IMR-90 (cell line): ENCODE data around the gene KRTAP12-1. TPM values are rescaled to one million over a fixed set of nuclear protein-coding genes. Genes with fewer than 3 reads are reported as not detected.

ENCODE experiments used
- ATAC-seq: fragments of 200-7000 bp; cut with Tn5 transposase; 2 replicates; pipeline ENCODE4 v1.9.1; 2020; ENCODE audit warnings: low read depth, mild to moderate bottlenecking, moderate library complexity
- BruUV-seq: library from RNA; stranded (reverse); fragments of 400-500 nt; replicated peaks from 2 replicates; lab custom pipeline; 2021; lab: Mats Ljungman, UMichigan
- CTCF ChIA-PET: fragments of 300-600 bp; formaldehyde crosslinking; extraction: SDS; loops from one replicate; lab custom pipeline; 2021; ENCODE audit warnings: antibody characterized with exemption; lab: Yijun Ruan, JAX
- POLR2A ChIA-PET: fragments of 300-600 bp; sonication (Branson Sonifier 250); formaldehyde crosslinking; loops from one replicate; lab custom pipeline; 2022; ENCODE audit warnings: antibody characterized with exemption; ENCODE audit not compliant: unreplicated experiment; lab: Charles Lee
- DNase-seq: peaks from one replicate; pipeline ENCODE4 v3.0.0; 2013
- H2AFZ ChIP-seq: replicated peaks from 2 replicates; pipeline ENCODE3; 2013; ENCODE audit warnings: low read length, mild to moderate bottlenecking; ENCODE audit not compliant: poor library complexity
- H2AK5ac ChIP-seq: 2 replicates; pipeline ENCODE4 v1.6.1; 2013; ENCODE audit warnings: low read depth, low read length, inconsistent platforms
- H2AK9ac ChIP-seq: replicated peaks from 2 replicates; pipeline ENCODE3; 2013; ENCODE audit warnings: mild to moderate bottlenecking, low read depth, low read length, moderate library complexity; ENCODE audit not compliant: poor library complexity
- H2BK120ac ChIP-seq: 2 replicates; pipeline ENCODE4 v1.6.1; 2013; ENCODE audit warnings: low read depth, low read length, inconsistent platforms
- H2BK15ac ChIP-seq: 3 replicates; pipeline ENCODE4 v1.6.1; 2013; ENCODE audit warnings: low read depth, low read length, inconsistent platforms
- H2BK20ac ChIP-seq: 2 replicates; pipeline ENCODE4 v1.6.1; 2013; ENCODE audit warnings: low read depth, mild to moderate bottlenecking, inconsistent platforms, low read length, moderate library complexity
- H2BK5ac ChIP-seq: 2 replicates; pipeline ENCODE4 v1.6.1; 2013; ENCODE audit warnings: mild to moderate bottlenecking, low read depth, low read length, inconsistent platforms; ENCODE audit not compliant: poor library complexity, severe bottlenecking
- H3K14ac ChIP-seq: replicated peaks from 2 replicates; pipeline ENCODE4 v1.6.1; 2013; ENCODE audit warnings: low read depth, low read length, inconsistent platforms
- H3K18ac ChIP-seq: 2 replicates; pipeline ENCODE4 v1.6.1; 2013; ENCODE audit warnings: low read depth, low read length, control low read depth
- H3K23ac ChIP-seq: 2 replicates; pipeline ENCODE4 v1.6.1; 2013; ENCODE audit warnings: low read depth, low read length, inconsistent platforms
- H3K27ac ChIP-seq: 2 replicates; pipeline ENCODE4 v1.5.1; 2013; ENCODE audit warnings: mild to moderate bottlenecking, control low read depth, low read length; ENCODE audit not compliant: insufficient read depth
- H3K27me3 ChIP-seq: 2 replicates; pipeline ENCODE4 v1.6.1; 2013; ENCODE audit warnings: low read length; ENCODE audit not compliant: control insufficient read depth, insufficient read depth
- H3K36me3 ChIP-seq: 2 replicates; pipeline ENCODE4 v1.6.1; 2013; ENCODE audit warnings: low read length, mixed read lengths; ENCODE audit not compliant: control insufficient read depth, insufficient read depth
- H3K4ac ChIP-seq: 2 replicates; pipeline ENCODE4 v1.6.1; 2013; ENCODE audit warnings: low read depth, low read length, inconsistent platforms
- H3K4me1 ChIP-seq: 2 replicates; pipeline ENCODE4 v1.6.1; 2013; ENCODE audit warnings: low read length, mixed read lengths; ENCODE audit not compliant: control insufficient read depth, insufficient read depth
- H3K4me2 ChIP-seq: 2 replicates; pipeline ENCODE4 v1.6.1; 2013; ENCODE audit warnings: low read depth, mild to moderate bottlenecking, control low read depth, low read length, moderate library complexity
- H3K4me3 ChIP-seq: 2 replicates; pipeline ENCODE4 v1.5.1; 2013; ENCODE audit warnings: low read depth, mild to moderate bottlenecking, control low read depth, low read length, moderate library complexity; ENCODE audit not compliant: insufficient read depth
- H3K56ac ChIP-seq: 2 replicates; pipeline ENCODE4 v1.6.1; 2013; ENCODE audit warnings: low read length, inconsistent platforms; ENCODE audit not compliant: insufficient read depth; ENCODE audit errors: extremely low read depth
- H3K79me1 ChIP-seq, 2 experiments: 2 replicates each; pipeline ENCODE4 v1.6.1; 2013; ENCODE audit warnings: low read length in 2 of 2, inconsistent platforms in 1 of 2, low read depth in 1 of 2
- H3K9ac ChIP-seq: 2 replicates; pipeline ENCODE4 v1.6.1; 2013; ENCODE audit warnings: low read depth, low read length, control low read depth
- H3K9me1 ChIP-seq: 2 replicates; pipeline ENCODE4 v1.6.1; 2013; ENCODE audit warnings: low read length, inconsistent platforms; ENCODE audit not compliant: insufficient read depth
- H3K9me3 ChIP-seq: 2 replicates; pipeline ENCODE4 v1.6.1; 2013; ENCODE audit warnings: low read length; ENCODE audit not compliant: control insufficient read depth, insufficient read depth
- H4K20me1 ChIP-seq: 2 replicates; pipeline ENCODE4 v1.6.1; 2013; ENCODE audit warnings: low read length, inconsistent platforms; ENCODE audit not compliant: insufficient read depth
- H4K5ac ChIP-seq: 2 replicates; pipeline ENCODE4 v1.6.1; 2013; ENCODE audit warnings: mild to moderate bottlenecking, low read depth, low read length, control low read depth
- H4K8ac ChIP-seq, 2 experiments: 2 replicates each; pipeline ENCODE4 v1.6.1; 2013; ENCODE audit warnings: low read depth in 2 of 2, low read length in 2 of 2, control low read depth in 1 of 2, inconsistent platforms in 1 of 2
- H4K91ac ChIP-seq: 2 replicates; pipeline ENCODE4 v1.6.1; 2013; ENCODE audit warnings: low read depth, low read length, inconsistent platforms; ENCODE audit not compliant: insufficient read depth
- BHLHE40 ChIP-seq: fragments of 150-350 bp; IDR thresholded peaks from 2 replicates; pipeline ENCODE4 v1.6.1; 2016; ENCODE audit warnings: mild to moderate bottlenecking, low read depth, low read length
- CHD1 ChIP-seq: IDR thresholded peaks from 2 replicates; pipeline ENCODE4 v1.6.1; 2012; ENCODE audit warnings: low read depth, low read length, improper control_type of control experiment
- ELK1 ChIP-seq: fragments of 150-350 bp; IDR thresholded peaks from 2 replicates; pipeline ENCODE4 v1.6.1; 2016; ENCODE audit warnings: low read depth, mild to moderate bottlenecking, low read length, moderate library complexity, borderline replicate concordance
- MAFK ChIP-seq: IDR thresholded peaks from 2 replicates; pipeline ENCODE4 v1.6.1; 2012; ENCODE audit warnings: low read depth, low read length, improper control_type of control experiment
- MXI1 ChIP-seq: IDR thresholded peaks from 2 replicates; pipeline ENCODE4 v1.6.1; 2012; ENCODE audit warnings: low read depth, mild to moderate bottlenecking, low read length, moderate library complexity, borderline replicate concordance
- NFE2L2 ChIP-seq: fragments of 150-350 bp; IDR thresholded peaks from 2 replicates; pipeline ENCODE4 v1.6.1; 2016; ENCODE audit warnings: low read depth, mild to moderate bottlenecking, low read length
- POLR2A ChIP-seq: IDR thresholded peaks from 2 replicates; pipeline ENCODE4 v1.6.1; 2012; ENCODE audit warnings: mild to moderate bottlenecking, low read depth, low read length
- RCOR1 ChIP-seq: IDR thresholded peaks from 2 replicates; pipeline ENCODE4 v1.6.1; 2012; ENCODE audit warnings: mild to moderate bottlenecking, low read length, improper control_type of control experiment; ENCODE audit not compliant: insufficient replicate concordance
- WGBS, 2 experiments: methylation state at CpG; one replicate each; pipeline versions ENCODE4 v1.1.5 to v1.1.7; 2013; ENCODE audit warnings: missing lambda C conversion rate in 2 of 2; ENCODE audit not compliant: insufficient read length in 1 of 2; ENCODE audit errors: extremely low coverage in 2 of 2; 5-methylcytosine and 5-hydroxymethylcytosine counted together
- dilution Hi-C: fragments of 300-500 bp; cut with HindIII; formaldehyde crosslinking; loops from one replicate; pipeline ENCODE4 v1.14.3; 2018; ENCODE audit warnings: low sequenced_read_pairs; ENCODE audit not compliant: unreplicated experiment
- in situ Hi-C: fragments of 300-500 bp; cut with MboI; formaldehyde crosslinking; loops from 3 replicates; pipeline ENCODE4 v1.14.3; 2019; ENCODE audit warnings: low sequenced_read_pairs, inconsistent platforms, mixed read lengths
- intact Hi-C: fragments of 100-400 bp; cut with micrococcal nuclease; formaldehyde crosslinking; loops from 2 replicates; pipeline ENCODE4 v1.10.0; 2022
- polyA plus RNA-seq, 3 experiments: library from polyadenylated mRNA; depleted of rRNA; stranded (reverse); fragments of >200 nt; gene quantifications; 2 replicates each; pipeline ENCODE4 v1.2.3, GENCODE V29; 2012; ENCODE audit warnings: low replicate concordance in 1 of 3
- total RNA-seq: library from RNA; depleted of rRNA; stranded (reverse); fragments of >200 nt; gene quantifications from 2 replicates; pipeline ENCODE4 v1.2.3, GENCODE V29; 2012
- TF ChIP-seq, protein P1 (sequence below): fragments of 150-350 bp; IDR thresholded peaks from 2 replicates; pipeline ENCODE4 v1.6.1; 2017; ENCODE audit warnings: mild to moderate bottlenecking, antibody characterized with exemption, low read length, low read depth

Gene KRTAP12-1
- total and polyA plus RNA-seq, 2 of the 4 experiments (the other 2 are of a cell fraction): not detected

DNA sequence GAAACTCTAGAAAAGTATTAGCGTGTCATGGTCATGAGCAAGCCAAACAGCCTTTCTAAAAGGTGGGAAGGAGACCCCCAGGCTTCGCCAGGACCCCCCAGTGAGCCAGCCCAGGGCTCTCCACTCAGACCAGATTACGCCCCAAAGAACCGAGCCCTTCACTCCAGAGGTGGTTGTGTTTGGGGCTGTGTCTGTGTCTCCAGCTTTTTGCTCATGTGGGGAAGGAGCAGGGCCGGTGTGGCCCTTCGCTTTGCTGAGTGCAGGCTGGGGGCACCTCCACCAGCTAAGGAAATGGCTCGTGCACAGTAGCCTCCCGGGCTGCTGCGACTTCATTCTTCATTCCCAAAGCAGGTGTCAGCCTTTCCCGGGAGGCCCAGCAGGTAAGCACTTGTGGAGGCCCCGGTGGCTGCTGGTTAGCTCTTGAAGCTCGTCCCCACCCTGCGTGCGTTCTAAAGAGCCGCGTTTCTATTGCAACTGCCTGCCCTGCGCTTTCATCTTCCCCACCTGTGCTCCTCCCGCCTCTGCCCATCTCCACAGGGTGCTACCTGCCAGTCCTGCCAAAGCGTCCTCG lies 28.9 kb upstream of the KRTAP12-1 start:
- CTCF ChIA-PET: interaction anchor here (0.6 kb wide), 1 partner anchor 9 kb away, joined by 5 read pairs; no protein-coding TSS in a partner anchor
- POLR2A ChIA-PET: no interaction called here

More for the DNA sequence above, 28.9 kb upstream of the KRTAP12-1 start:
- Histone ChIP-seq H3K27ac (no peak overlapping the region), H3K79me1 (no peaks in the 10 kb centered on the region), H3K9me3 (peaks cover 6% of the 10 kb centered on the region; the same call in 1 of the 2 replicates), H2BK15ac (no peak overlapping the region), H4K8ac (no peak overlapping the region), H4K91ac (no peak overlapping the region), H3K4me3 (no peak overlapping the region), H2AK9ac (no peak overlapping the region), H3K27me3 (peaks cover 86% of the 10 kb centered on the region), H3K4me2 (no peak overlapping the region), H3K4ac (no peak overlapping the region), H2AFZ (no peak overlapping the region), H2BK120ac (no peak overlapping the region), H2AK5ac (no peak overlapping the region), H4K5ac (no peak overlapping the region), H3K56ac (no peak overlapping the region), H2BK5ac (no peak overlapping the region), H3K9ac (no peak overlapping the region), H3K23ac (no peak overlapping the region), H3K4me1 (peaks cover 1% of the 10 kb centered on the region; the same call in 1 of the 2 replicates), H3K18ac (no peak overlapping the region), H3K9me1 (no peaks in the 10 kb centered on the region), H3K36me3 (no peaks in the 10 kb centered on the region), H3K14ac (no peak overlapping the region), H2BK20ac (no peak overlapping the region), H4K20me1 (no peaks in the 10 kb centered on the region)
- DNase-seq (no peak), ATAC-seq (no peak)
- in situ Hi-C loops: no loop called here
- TF ChIP-seq CHD1: no peak
- no peak for TF ChIP-seq ELK1
- no peak for TF ChIP-seq NFE2L2
- TF ChIP-seq MAFK: no peak
- TF ChIP-seq, protein P1, sequence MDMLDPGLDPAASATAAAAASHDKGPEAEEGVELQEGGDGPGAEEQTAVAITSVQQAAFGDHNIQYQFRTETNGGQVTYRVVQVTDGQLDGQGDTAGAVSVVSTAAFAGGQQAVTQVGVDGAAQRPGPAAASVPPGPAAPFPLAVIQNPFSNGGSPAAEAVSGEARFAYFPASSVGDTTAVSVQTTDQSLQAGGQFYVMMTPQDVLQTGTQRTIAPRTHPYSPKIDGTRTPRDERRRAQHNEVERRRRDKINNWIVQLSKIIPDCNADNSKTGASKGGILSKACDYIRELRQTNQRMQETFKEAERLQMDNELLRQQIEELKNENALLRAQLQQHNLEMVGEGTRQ: no peak
- no peak for TF ChIP-seq BHLHE40
- no peak for TF ChIP-seq POLR2A
- TF ChIP-seq RCOR1: no peak
- no peak for TF ChIP-seq MXI1
- dilution Hi-C loops: no loop called here
- BruUV-seq: no TSS peak
- intact Hi-C loops: loop anchor here (10.0 kb wide), 1 partner anchor 56 kb away; the partner anchor contains the start of genes KRTAP12-3 and KRTAP12-4
- WGBS, 2 experiments: 0% methylated on average over 6 of the region's 20 CpGs; no CpG with 5 or more reads in 1 of the 2 experiments
